SK-N-SH treated with all-trans-retinoic acid at 6 μM for 48 hours (cell line): ENCODE measurements around the gene SOX21.

ENCODE experiments used
- ATAC-seq: fragments of 200-7000 bp; cut with Tn5 transposase; 3 replicates; pipeline ENCODE4 v1.9.1; 2020; ENCODE audit warnings: mild to moderate bottlenecking, moderate library complexity
- ARNTL ChIP-seq: fragments of 450-650 bp; formaldehyde crosslinking; IDR thresholded peaks from 2 replicates; pipeline ENCODE4 v1.5.0; 2020; ENCODE audit warnings: low read depth, mild to moderate bottlenecking, moderate library complexity, borderline replicate concordance
- BACH2 ChIP-seq: fragments of 250-450 bp; sonication (Bioruptor Pico); IDR thresholded peaks from 2 replicates; pipeline ENCODE4 v1.9.0; 2021; ENCODE audit warnings: mild to moderate bottlenecking, borderline replicate concordance
- CREB5 ChIP-seq: fragments of 250-450 bp; sonication (Bioruptor Pico); IDR thresholded peaks from 2 replicates; pipeline ENCODE4 v1.5.1; 2020; ENCODE audit warnings: low read depth, mild to moderate bottlenecking, moderate library complexity
- CSDC2 ChIP-seq: fragments of 250-450 bp; sonication (Bioruptor Pico); IDR thresholded peaks from 2 replicates; pipeline ENCODE4 v1.5.0; 2020; ENCODE audit warnings: mild to moderate bottlenecking, moderate library complexity
- CSRNP3 ChIP-seq: fragments of 250-450 bp; sonication (Bioruptor Pico); IDR thresholded peaks from 2 replicates; pipeline ENCODE4 v1.5.1; 2021; ENCODE audit warnings: mild to moderate bottlenecking, moderate library complexity
- ESRRG ChIP-seq: fragments of 250-450 bp; sonication (Bioruptor Pico); IDR thresholded peaks from 2 replicates; pipeline ENCODE4 v1.6.1; 2021; ENCODE audit warnings: mild to moderate bottlenecking
- GLIS3 ChIP-seq: fragments of 250-450 bp; sonication (Bioruptor Pico); IDR thresholded peaks from 2 replicates; pipeline ENCODE4 v1.5.0; 2020; ENCODE audit warnings: mild to moderate bottlenecking, moderate library complexity
- ISL1 ChIP-seq: fragments of 250-450 bp; sonication (Bioruptor Pico); IDR thresholded peaks from 2 replicates; pipeline ENCODE4 v2.1.2; 2022; ENCODE audit warnings: mild to moderate bottlenecking, moderate library complexity
- OSR1 ChIP-seq: fragments of 250-450 bp; sonication (Bioruptor Pico); IDR thresholded peaks from 2 replicates; pipeline ENCODE4 v1.8.0; 2022; ENCODE audit warnings: moderate library complexity, mild to moderate bottlenecking, inconsistent platforms
- PATZ1 ChIP-seq: fragments of 250-450 bp; sonication (Bioruptor Pico); IDR thresholded peaks from 2 replicates; pipeline ENCODE4 v1.8.0; 2020; ENCODE audit warnings: mild to moderate bottlenecking, moderate library complexity, borderline replicate concordance
- POU6F1 ChIP-seq: fragments of 250-450 bp; sonication (Bioruptor Pico); IDR thresholded peaks from 2 replicates; pipeline ENCODE4 v1.8.0; 2021; ENCODE audit warnings: low read depth, mild to moderate bottlenecking, moderate library complexity, borderline replicate concordance
- PPARA ChIP-seq: fragments of 250-450 bp; sonication (Bioruptor Pico); IDR thresholded peaks from 2 replicates; pipeline ENCODE4 v1.5.0; 2020; ENCODE audit warnings: mild to moderate bottlenecking, borderline replicate concordance
- SNAI2 ChIP-seq: fragments of 250-450 bp; sonication (Bioruptor Pico); IDR thresholded peaks from 2 replicates; pipeline ENCODE4 v1.5.0; 2020; ENCODE audit warnings: mild to moderate bottlenecking, moderate library complexity
- TCF4 ChIP-seq: fragments of 250-450 bp; sonication (Bioruptor Pico); IDR thresholded peaks from 2 replicates; pipeline ENCODE4 v1.8.0; 2021; ENCODE audit warnings: mild to moderate bottlenecking, moderate library complexity, borderline replicate concordance
- TOX ChIP-seq: fragments of 250-450 bp; sonication (Bioruptor Pico); IDR thresholded peaks from 2 replicates; pipeline ENCODE4 v1.8.0; 2021; ENCODE audit warnings: mild to moderate bottlenecking, moderate library complexity, borderline replicate concordance
- TSHZ2 ChIP-seq: fragments of 250-450 bp; sonication (Bioruptor Pico); IDR thresholded peaks from 2 replicates; pipeline ENCODE4 v1.5.0; 2020; ENCODE audit warnings: mild to moderate bottlenecking, moderate library complexity
- ZC3H10 ChIP-seq: fragments of 250-450 bp; sonication (Bioruptor Pico); IDR thresholded peaks from 2 replicates; pipeline ENCODE4 v1.5.1; 2021; ENCODE audit warnings: mild to moderate bottlenecking, moderate library complexity
- ZFP30 ChIP-seq: fragments of 450-650 bp; formaldehyde crosslinking; IDR thresholded peaks from 2 replicates; pipeline ENCODE4 v1.5.0; 2022; ENCODE audit warnings: mild to moderate bottlenecking, moderate library complexity
- ZNF565 ChIP-seq: fragments of 450-650 bp; formaldehyde crosslinking; conservative IDR thresholded peaks from 2 replicates; pipeline ENCODE4 v1.5.0; 2020; ENCODE audit warnings: low read depth, mild to moderate bottlenecking, moderate library complexity
- ZNF70 ChIP-seq: fragments of 450-650 bp; formaldehyde crosslinking; IDR thresholded peaks from 2 replicates; pipeline ENCODE4 v1.5.0; 2020; ENCODE audit warnings: mild to moderate bottlenecking, moderate library complexity
- ZNF8 ChIP-seq: fragments of 450-650 bp; formaldehyde crosslinking; IDR thresholded peaks from 2 replicates; pipeline ENCODE4 v1.5.0; 2020; ENCODE audit warnings: mild to moderate bottlenecking, moderate library complexity

The SOX21 gene

GRCh38 chr13:94702181-94703041 is 9.9 kb downstream of the SOX21 start:
- no peak for TF ChIP-seq ZC3H10 (CRISPR knock-in tag)
- TF ChIP-seq ISL1: no peak
- no peak for TF ChIP-seq ZFP30 (CRISPR knock-in tag)
- TF ChIP-seq CSDC2 (CRISPR knock-in tag): no peak
- no peak for TF ChIP-seq ESRRG (CRISPR knock-in tag)
- no peak for TF ChIP-seq ZNF565 (CRISPR knock-in tag)
- TF ChIP-seq TSHZ2 (CRISPR knock-in tag): no peak
- no peak for TF ChIP-seq CSRNP3 (CRISPR knock-in tag)
- TF ChIP-seq CREB5 (CRISPR knock-in tag): no peak
- no peak for TF ChIP-seq PATZ1 (CRISPR knock-in tag)
- no peak for TF ChIP-seq TCF4 (CRISPR knock-in tag)
- no peak for TF ChIP-seq ZNF8
- TF ChIP-seq ZNF70: no peak
- TF ChIP-seq SNAI2 (CRISPR knock-in tag): no peak
- TF ChIP-seq GLIS3 (CRISPR knock-in tag): no peak
- ATAC-seq: no peak

- ATAC-seq: no peak
- TF ChIP-seq ZC3H10 (CRISPR knock-in tag) (no peak), ESRRG (CRISPR knock-in tag) (no peak), BACH2 (no peak), PPARA (CRISPR knock-in tag) (no peak), OSR1 (CRISPR knock-in tag) (no peak), CSDC2 (CRISPR knock-in tag) (no peak), CSRNP3 (CRISPR knock-in tag) (no peak), GLIS3 (CRISPR knock-in tag) (no peak), TOX (CRISPR knock-in tag) (no peak), ARNTL (CRISPR knock-in tag) (no peak), ZNF565 (CRISPR knock-in tag) (no peak), ZNF8 (no peak), TCF4 (CRISPR knock-in tag) (no peak), TSHZ2 (CRISPR knock-in tag) (no peak), POU6F1 (CRISPR knock-in tag) (no peak)
Measured at GRCh38 chr13:94701313-94702180, 10.8 kb downstream of the SOX21 start.
